A172 (cell line): ENCODE measurements around the gene NAXD. TPM values are rescaled to one million over a fixed set of nuclear protein-coding genes. Genes with fewer than 3 reads are reported as not detected.
A peak's percentile ranks its signal among the peaks of the same experiment; 100 is the strongest.
"Not testable (repeated sequence)": the region's sequence is repeated elsewhere in the genome, so short reads cannot be mapped to it uniquely, and the experiment has no call there.

ENCODE experiments used
- DNase-seq: peaks from one replicate; pipeline ENCODE4 v3.0.0-alpha.2; 2015; ENCODE audit warnings: low spot score
- total RNA-seq: library from RNA; depleted of rRNA; stranded (reverse); fragments of >200 nt; shearing (Covaris generic); gene quantifications from 2 replicates; pipeline ENCODE4 v1.2.3, GENCODE V29; 2014

The NAXD gene
- total RNA-seq, 1 experiment from 2014 or later: 7.2 TPM

- peak; percentile 72 for DNase-seq
Measured at GRCh38 chr13:110593430-110594130, 21.8 kb upstream of the NAXD start.

GRCh38 chr13:110597041-110597689, 18.2 kb upstream of the NAXD start:
- DNase-seq: no peak

GRCh38 chr13:110600261-110600819, 15.0 kb upstream of the NAXD start:
- no peak for DNase-seq

GRCh38 chr13:110600980-110601379, 14.4 kb upstream of the NAXD start:
- DNase-seq: no peak

- no peak for DNase-seq
Measured at GRCh38 chr13:110605132-110605531, 10.2 kb upstream of the NAXD start.

GRCh38 chr13:110606281-110606680, 9.1 kb upstream of the NAXD start:
- DNase-seq: not testable (repeated sequence)

- DNase-seq: no peak
Measured at GRCh38 chr13:110607675-110608224, 7.6 kb upstream of the NAXD start.

GRCh38 chr13:110610955-110611595, 4.3 kb upstream of the NAXD start:
- peak; percentile 48 for DNase-seq

- DNase-seq: no peak
Measured at GRCh38 chr13:110615005-110615321, 382 bp upstream of the NAXD start.

GRCh38 chr13:110616103-110617101, 1.1 kb downstream of the NAXD start:
- DNase-seq: no peak

- DNase-seq: peak; percentile 30
Measured at GRCh38 chr13:110617321-110618072, 2.2 kb downstream of the NAXD start.

GRCh38 chr13:110618167-110618566, 2.8 kb downstream of the NAXD start:
- no peak for DNase-seq

- no peak for DNase-seq
Measured at GRCh38 chr13:110618780-110619179, 3.4 kb downstream of the NAXD start.

GRCh38 chr13:110620596-110620995, 5.3 kb downstream of the NAXD start:
- no peak for DNase-seq

GRCh38 chr13:110624766-110625756, 9.7 kb downstream of the NAXD start:
- no peak for DNase-seq

GRCh38 chr13:110625771-110626321, 10.5 kb downstream of the NAXD start:
- DNase-seq: no peak

- no peak for DNase-seq
Measured at GRCh38 chr13:110626521-110626920, 11.2 kb downstream of the NAXD start.

GRCh38 chr13:110627351-110627750, 12.0 kb downstream of the NAXD start:
- no peak for DNase-seq
